ENCODE data around the gene CAPZB. TPM values are rescaled to one million over a fixed set of nuclear protein-coding genes. Genes with fewer than 3 reads are reported as not detected.

The CAPZB gene
- total RNA-seq, 1 experiment from 2014 or later = 491 TPM

- no peak for ATAC-seq
- POLR2A ChIA-PET = no interaction called here
- in situ Hi-C loops (cut with HindIII; ENCODE audit: low pct_unique_long_range_greater_than_20kb, low sequenced_read_pairs) = no loop called here
These were observed 164.3 kb downstream of the CAPZB start for GRCh38 chr1:19321071-19321470.

DNA sequence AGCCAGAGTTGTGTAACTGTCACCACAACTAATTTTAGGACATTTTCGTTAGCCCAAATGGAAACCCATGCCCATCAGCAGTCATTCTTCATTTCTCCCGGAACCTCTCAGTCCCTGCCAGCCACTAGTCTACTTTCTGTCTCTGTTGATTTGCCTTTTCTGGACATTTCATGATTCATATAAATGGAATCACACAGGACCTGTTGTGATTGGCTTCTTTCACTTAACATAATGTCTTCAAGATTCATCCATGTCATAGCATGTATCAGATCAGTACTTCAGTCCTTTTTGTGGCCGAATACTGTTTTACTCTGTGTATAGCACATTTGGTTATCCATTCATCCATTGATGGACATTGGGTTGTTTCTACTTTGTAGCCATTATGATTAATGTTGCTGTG, 166.1 kb downstream of the CAPZB start:
- ATAC-seq = no peak
- BruUV-seq (replicated peaks) = TSS peak; percentile 31
- in situ Hi-C loops (cut with HindIII; ENCODE audit: low pct_unique_long_range_greater_than_20kb, low sequenced_read_pairs) (no loop called here), intact Hi-C loops (cut with micrococcal nuclease; ENCODE audit: unreplicated experiment) (no loop called here)
- H3K4me1 ChIP-seq (ENCODE audit: control insufficient read depth, insufficient read depth, low read length) = 0 out of 2 replicates have a peak, but pooled peaks cover 2% of the 10 kb centered on the region
- H3K36me3 ChIP-seq (ENCODE audit: control insufficient read depth, insufficient read depth, low read length) = no peaks in the 10 kb centered on the region
- TF ChIP-seq, protein P1, sequence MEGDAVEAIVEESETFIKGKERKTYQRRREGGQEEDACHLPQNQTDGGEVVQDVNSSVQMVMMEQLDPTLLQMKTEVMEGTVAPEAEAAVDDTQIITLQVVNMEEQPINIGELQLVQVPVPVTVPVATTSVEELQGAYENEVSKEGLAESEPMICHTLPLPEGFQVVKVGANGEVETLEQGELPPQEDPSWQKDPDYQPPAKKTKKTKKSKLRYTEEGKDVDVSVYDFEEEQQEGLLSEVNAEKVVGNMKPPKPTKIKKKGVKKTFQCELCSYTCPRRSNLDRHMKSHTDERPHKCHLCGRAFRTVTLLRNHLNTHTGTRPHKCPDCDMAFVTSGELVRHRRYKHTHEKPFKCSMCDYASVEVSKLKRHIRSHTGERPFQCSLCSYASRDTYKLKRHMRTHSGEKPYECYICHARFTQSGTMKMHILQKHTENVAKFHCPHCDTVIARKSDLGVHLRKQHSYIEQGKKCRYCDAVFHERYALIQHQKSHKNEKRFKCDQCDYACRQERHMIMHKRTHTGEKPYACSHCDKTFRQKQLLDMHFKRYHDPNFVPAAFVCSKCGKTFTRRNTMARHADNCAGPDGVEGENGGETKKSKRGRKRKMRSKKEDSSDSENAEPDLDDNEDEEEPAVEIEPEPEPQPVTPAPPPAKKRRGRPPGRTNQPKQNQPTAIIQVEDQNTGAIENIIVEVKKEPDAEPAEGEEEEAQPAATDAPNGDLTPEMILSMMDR (IDR thresholded peaks at IDR 0.05) = no peak
- TF ChIP-seq SIN3A (IDR thresholded peaks at IDR 0.05; ENCODE audit: borderline replicate concordance, insufficient read depth, low read depth, low read length) (no peak), REST (IDR thresholded peaks at IDR 0.05; ENCODE audit: insufficient read depth in 1 of 2, low read depth in 2 of 2, low read length in 1 of 2) (no peak), POLR2AphosphoS5 (IDR thresholded peaks at IDR 0.05; ENCODE audit: low read depth, low read length) (no peak), TCF7L2 (IDR thresholded peaks at IDR 0.05; ENCODE audit: low read depth, low read length) (no peak)
- POLR2A ChIA-PET = no interaction called here
- no peak overlapping the region for H3K27ac ChIP-seq (ENCODE audit: low read length)
- no peaks in the 10 kb centered on the region for H3K9me3 ChIP-seq (ENCODE audit: control insufficient read depth, insufficient read depth, low read depth, low read length)
- no peak for DNase-seq (ENCODE audit: low read depth, low spot score)
- CTCF ChIA-PET = no interaction called here
- H3K4me3 ChIP-seq (ENCODE audit: low read depth in 2 of 2, low read length in 2 of 2) = no peak overlapping the region
- H3K27me3 ChIP-seq (ENCODE audit: control insufficient read depth, insufficient read depth, low read length) = no peaks in the 10 kb centered on the region

More at GRCh38 chr1:19321071-19321470, 164.3 kb downstream of the CAPZB start:
- Histone ChIP-seq H3K4me3 (ENCODE audit: low read depth in 2 of 2, low read length in 2 of 2) (no peak overlapping the region), H3K4me1 (ENCODE audit: control insufficient read depth, insufficient read depth, low read length) (no peaks in the 10 kb centered on the region), H3K9me3 (ENCODE audit: control insufficient read depth, insufficient read depth, low read depth, low read length) (no peaks in the 10 kb centered on the region), H3K36me3 (ENCODE audit: control insufficient read depth, insufficient read depth, low read length) (no peaks in the 10 kb centered on the region), H3K27me3 (ENCODE audit: control insufficient read depth, insufficient read depth, low read length) (no peaks in the 10 kb centered on the region), H3K27ac (ENCODE audit: low read length) (no peak overlapping the region)
- DNase-seq (ENCODE audit: low read depth, low spot score) = no peak
- CTCF ChIA-PET = no interaction called here
- TF ChIP-seq TCF7L2 (IDR thresholded peaks at IDR 0.05; ENCODE audit: low read depth, low read length) = no peak
- no peak for TF ChIP-seq POLR2AphosphoS5 (IDR thresholded peaks at IDR 0.05; ENCODE audit: low read depth, low read length)
- TF ChIP-seq, protein P1 (IDR thresholded peaks at IDR 0.05) = no peak
- no peak for TF ChIP-seq REST (IDR thresholded peaks at IDR 0.05; ENCODE audit: insufficient read depth in 1 of 2, low read depth in 2 of 2, low read length in 1 of 2)
- TF ChIP-seq SIN3A (IDR thresholded peaks at IDR 0.05; ENCODE audit: borderline replicate concordance, insufficient read depth, low read depth, low read length) = no peak
- BruUV-seq (replicated peaks) = no TSS peak
- intact Hi-C loops (cut with micrococcal nuclease; ENCODE audit: unreplicated experiment) = no loop called here
